ENCODE results near the gene ATOH8.

DNA sequence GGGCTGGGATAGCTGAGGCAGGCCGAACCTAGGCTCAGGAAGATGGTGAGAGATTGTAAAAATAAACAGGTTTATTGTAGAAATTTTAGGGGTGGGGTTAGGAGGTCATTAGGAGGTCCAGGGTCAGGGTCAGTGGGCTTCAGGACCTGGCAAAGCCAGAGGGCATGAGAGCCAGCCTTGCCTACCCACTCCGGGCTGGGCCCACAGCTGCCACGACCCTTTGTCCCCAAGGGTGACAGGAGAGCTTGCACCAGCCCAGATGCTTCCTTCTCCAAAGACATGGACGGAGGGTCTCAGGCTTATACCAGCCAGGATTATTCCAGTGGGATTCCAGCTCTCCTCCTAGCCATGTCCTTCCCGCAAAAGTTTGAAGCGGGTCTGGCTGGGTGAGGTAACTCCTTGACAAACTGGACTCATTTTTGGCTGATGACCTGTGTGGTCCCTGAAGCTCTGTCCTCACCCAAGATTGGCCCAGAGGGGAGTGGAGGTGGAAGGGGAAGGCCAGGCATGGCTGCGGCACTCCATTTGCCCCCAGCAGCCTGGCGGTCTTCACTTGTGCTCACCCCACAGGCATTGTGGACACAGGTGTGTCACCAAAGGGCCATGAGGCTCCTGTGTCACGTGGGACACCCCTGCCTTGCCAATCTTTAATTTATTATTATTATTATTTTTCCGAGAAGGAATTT is 23.8 kb upstream of the ATOH8 start:
- TF ChIP-seq, protein P1, sequence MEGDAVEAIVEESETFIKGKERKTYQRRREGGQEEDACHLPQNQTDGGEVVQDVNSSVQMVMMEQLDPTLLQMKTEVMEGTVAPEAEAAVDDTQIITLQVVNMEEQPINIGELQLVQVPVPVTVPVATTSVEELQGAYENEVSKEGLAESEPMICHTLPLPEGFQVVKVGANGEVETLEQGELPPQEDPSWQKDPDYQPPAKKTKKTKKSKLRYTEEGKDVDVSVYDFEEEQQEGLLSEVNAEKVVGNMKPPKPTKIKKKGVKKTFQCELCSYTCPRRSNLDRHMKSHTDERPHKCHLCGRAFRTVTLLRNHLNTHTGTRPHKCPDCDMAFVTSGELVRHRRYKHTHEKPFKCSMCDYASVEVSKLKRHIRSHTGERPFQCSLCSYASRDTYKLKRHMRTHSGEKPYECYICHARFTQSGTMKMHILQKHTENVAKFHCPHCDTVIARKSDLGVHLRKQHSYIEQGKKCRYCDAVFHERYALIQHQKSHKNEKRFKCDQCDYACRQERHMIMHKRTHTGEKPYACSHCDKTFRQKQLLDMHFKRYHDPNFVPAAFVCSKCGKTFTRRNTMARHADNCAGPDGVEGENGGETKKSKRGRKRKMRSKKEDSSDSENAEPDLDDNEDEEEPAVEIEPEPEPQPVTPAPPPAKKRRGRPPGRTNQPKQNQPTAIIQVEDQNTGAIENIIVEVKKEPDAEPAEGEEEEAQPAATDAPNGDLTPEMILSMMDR (IDR thresholded peaks at IDR 0.05; ENCODE audit: extremely low read depth in 1 of 2, insufficient read depth in 1 of 2, low read depth in 1 of 2, low read length in 2 of 2), result no peak
- TF ChIP-seq POLR2A (IDR thresholded peaks at IDR 0.05; ENCODE audit: low read depth, low read length) (no peak), POLR2AphosphoS5 (IDR thresholded peaks at IDR 0.05; ENCODE audit: insufficient read depth, low read depth, low read length) (no peak), EZH2 (IDR thresholded peaks at IDR 0.05; ENCODE audit: borderline replicate concordance, low read depth, low read length, severe bottlenecking) (no peak), MYC (IDR thresholded peaks at IDR 0.05; ENCODE audit: low read depth, low read length) (no peak)
- TF ChIP-seq, protein P2, sequence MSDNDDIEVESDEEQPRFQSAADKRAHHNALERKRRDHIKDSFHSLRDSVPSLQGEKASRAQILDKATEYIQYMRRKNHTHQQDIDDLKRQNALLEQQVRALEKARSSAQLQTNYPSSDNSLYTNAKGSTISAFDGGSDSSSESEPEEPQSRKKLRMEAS (IDR thresholded peaks at IDR 0.05; ENCODE audit: insufficient read depth, insufficient read length), result no peak

Data from endothelial cell of umbilical vein (primary cell).